ENCODE data around the gene C1orf35. TPM values are rescaled to one million over a fixed set of nuclear protein-coding genes. Genes with fewer than 3 reads are reported as not detected.

Gene C1orf35
- total and polyA plus RNA-seq, 2 of the 4 experiments (the other 2 are of a cell fraction) = 4.3 to 13.0 TPM

DNA sequence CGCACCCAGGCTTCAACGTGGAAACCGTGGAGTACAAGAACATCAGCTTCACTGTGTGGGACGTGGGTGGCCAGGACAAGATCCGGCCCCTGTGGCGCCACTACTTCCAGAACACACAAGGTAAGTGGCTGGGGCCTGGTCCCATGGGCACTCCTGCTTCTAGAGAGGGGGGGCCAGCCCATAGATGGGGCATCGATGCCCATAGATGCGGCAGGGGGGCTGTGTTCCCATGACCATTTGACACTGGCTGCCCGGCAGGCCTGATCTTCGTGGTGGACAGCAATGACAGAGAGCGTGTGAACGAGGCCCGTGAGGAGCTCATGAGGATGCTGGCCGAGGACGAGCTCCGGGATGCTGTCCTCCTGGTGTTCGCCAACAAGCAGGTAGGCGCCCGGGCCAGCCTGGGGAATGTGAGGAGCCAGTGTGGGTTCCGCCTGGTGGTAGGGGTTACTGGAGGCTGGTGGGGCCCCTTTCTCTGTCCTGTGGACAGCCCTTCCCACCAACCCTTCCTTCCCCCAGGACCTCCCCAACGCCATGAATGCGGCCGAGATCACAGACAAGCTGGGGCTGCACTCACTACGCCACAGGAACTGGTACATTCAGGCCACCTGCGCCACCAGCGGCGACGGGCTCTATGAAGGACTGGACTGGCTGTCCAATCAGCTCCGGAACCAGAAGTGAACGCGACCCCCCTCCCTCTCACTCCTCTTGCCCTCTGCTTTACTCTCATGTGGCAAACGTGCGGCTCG is 5.6 kb downstream of the C1orf35 start:
- ATAC-seq (ENCODE audit: low read depth) (no peak), DNase-seq (no peak)
- H3K23ac ChIP-seq (ENCODE audit: low read depth, low read length) = no peak overlapping the region
- H4K20me1 ChIP-seq (ENCODE audit: insufficient read depth, low read length) = peaks cover 94% of the 10 kb centered on the region
- no peak overlapping the region for H3K56ac ChIP-seq (ENCODE audit: extremely low read depth, insufficient read depth, low read length)
- H3K27ac ChIP-seq (ENCODE audit: insufficient read depth, low read length) = no peak overlapping the region
- no peak overlapping the region for H3K9ac ChIP-seq (ENCODE audit: low read depth, low read length)
- intact Hi-C loops (cut with micrococcal nuclease) (no loop called here), in situ Hi-C loops (cut with MboI; ENCODE audit: low sequenced_read_pairs) (no loop called here), dilution Hi-C loops (cut with HindIII; ENCODE audit: low sequenced_read_pairs, unreplicated experiment) (no loop called here)
- H3K4me2 ChIP-seq (ENCODE audit: low read depth, low read length) = no peak overlapping the region
- peaks cover 19% of the 10 kb centered on the region for H3K9me1 ChIP-seq (ENCODE audit: insufficient read depth, low read length)
- no peak overlapping the region for H3K18ac ChIP-seq (ENCODE audit: low read depth, low read length)
- no peak overlapping the region for H4K5ac ChIP-seq (ENCODE audit: low read depth, low read length)
- peaks cover 9% of the 10 kb centered on the region; the same call in 1 of the 2 replicates for H3K9me3 ChIP-seq (ENCODE audit: control insufficient read depth, insufficient read depth, low read length)
- no peak for TF ChIP-seq MAFK (IDR thresholded peaks at IDR 0.05; ENCODE audit: low read depth, low read length)
- no peak for TF ChIP-seq USF2 (IDR thresholded peaks at IDR 0.05; ENCODE audit: low read depth, low read length)
- no peak for TF ChIP-seq ELK1 (IDR thresholded peaks at IDR 0.05; ENCODE audit: borderline replicate concordance, low read depth, low read length)
- TF ChIP-seq POLR2A (IDR thresholded peaks at IDR 0.05; ENCODE audit: low read depth, low read length) = no peak
- TF ChIP-seq BHLHE40 (IDR thresholded peaks at IDR 0.05; ENCODE audit: low read depth, low read length) = no peak
- TF ChIP-seq, protein P1, sequence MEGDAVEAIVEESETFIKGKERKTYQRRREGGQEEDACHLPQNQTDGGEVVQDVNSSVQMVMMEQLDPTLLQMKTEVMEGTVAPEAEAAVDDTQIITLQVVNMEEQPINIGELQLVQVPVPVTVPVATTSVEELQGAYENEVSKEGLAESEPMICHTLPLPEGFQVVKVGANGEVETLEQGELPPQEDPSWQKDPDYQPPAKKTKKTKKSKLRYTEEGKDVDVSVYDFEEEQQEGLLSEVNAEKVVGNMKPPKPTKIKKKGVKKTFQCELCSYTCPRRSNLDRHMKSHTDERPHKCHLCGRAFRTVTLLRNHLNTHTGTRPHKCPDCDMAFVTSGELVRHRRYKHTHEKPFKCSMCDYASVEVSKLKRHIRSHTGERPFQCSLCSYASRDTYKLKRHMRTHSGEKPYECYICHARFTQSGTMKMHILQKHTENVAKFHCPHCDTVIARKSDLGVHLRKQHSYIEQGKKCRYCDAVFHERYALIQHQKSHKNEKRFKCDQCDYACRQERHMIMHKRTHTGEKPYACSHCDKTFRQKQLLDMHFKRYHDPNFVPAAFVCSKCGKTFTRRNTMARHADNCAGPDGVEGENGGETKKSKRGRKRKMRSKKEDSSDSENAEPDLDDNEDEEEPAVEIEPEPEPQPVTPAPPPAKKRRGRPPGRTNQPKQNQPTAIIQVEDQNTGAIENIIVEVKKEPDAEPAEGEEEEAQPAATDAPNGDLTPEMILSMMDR (conservative IDR thresholded peaks at IDR 0.05; ENCODE audit: low read depth, low read length) = no peak
- TF ChIP-seq MXI1 (IDR thresholded peaks at IDR 0.05; ENCODE audit: borderline replicate concordance, low read depth, low read length) = no peak
- TF ChIP-seq SMC3 (IDR thresholded peaks at IDR 0.05; ENCODE audit: low read depth, low read length) = no peak
- no peak for TF ChIP-seq RCOR1 (IDR thresholded peaks at IDR 0.05; ENCODE audit: insufficient replicate concordance, low read length)
- TF ChIP-seq RAD21 (IDR thresholded peaks at IDR 0.05; ENCODE audit: low read length) = no peak
- TF ChIP-seq CEBPB (IDR thresholded peaks at IDR 0.05; ENCODE audit: low read depth, low read length) = no peak
- no peak for TF ChIP-seq CHD1 (IDR thresholded peaks at IDR 0.05; ENCODE audit: low read depth, low read length)
- POLR2A ChIA-PET (ENCODE audit: unreplicated experiment) = no interaction called here
- CTCF ChIA-PET = no interaction called here
- H2BK5ac ChIP-seq (ENCODE audit: low read depth, low read length, poor library complexity, severe bottlenecking) = no peak overlapping the region
- no peaks in the 10 kb centered on the region for H3K27me3 ChIP-seq (ENCODE audit: control insufficient read depth, insufficient read depth, low read length)
- no peak overlapping the region for H3K14ac ChIP-seq (replicated peaks; ENCODE audit: low read depth, low read length)
- no peak overlapping the region for H2BK120ac ChIP-seq (ENCODE audit: low read depth, low read length)
- BruUV-seq (replicated peaks) = no TSS peak
- H3K4me1 ChIP-seq (ENCODE audit: control insufficient read depth, insufficient read depth, low read length) = 0 out of 2 replicates have a peak, but pooled peaks cover 5% of the 10 kb centered on the region
- no peak overlapping the region for H3K4ac ChIP-seq (ENCODE audit: low read depth, low read length)
- H2BK15ac ChIP-seq (ENCODE audit: low read depth, low read length) = no peak overlapping the region
- H3K4me3 ChIP-seq (ENCODE audit: insufficient read depth, low read depth, low read length) = no peak overlapping the region
- no peak overlapping the region for H2AK9ac ChIP-seq (replicated peaks; ENCODE audit: low read depth, low read length, poor library complexity)
- H3K36me3 ChIP-seq (ENCODE audit: control insufficient read depth, insufficient read depth, low read length) = peaks cover 57% of the 10 kb centered on the region
- no peak overlapping the region for H2BK20ac ChIP-seq (ENCODE audit: low read depth, low read length)
- H2AK5ac ChIP-seq (ENCODE audit: low read depth, low read length) = no peak overlapping the region
- H4K8ac ChIP-seq (ENCODE audit: low read depth in 2 of 2, low read length in 2 of 2) = no peak overlapping the region
- 98% methylated on average over 7 of the region's 34 CpGs; no CpG with 5 or more reads in 1 of the 2 experiments for WGBS, 2 experiments (ENCODE audit: extremely low coverage in 2 of 2, insufficient read length in 1 of 2)
- H2AFZ ChIP-seq (replicated peaks; ENCODE audit: low read length, poor library complexity) = peak overlapping the region; percentile 48
- H3K79me1 ChIP-seq (ENCODE audit: low read depth in 1 of 2, low read length in 2 of 2) = peaks cover 5 to 62% of the 10 kb centered on the region in 2 experiments; a peak in 3 of 4 replicates
- no peak overlapping the region for H4K91ac ChIP-seq (ENCODE audit: insufficient read depth, low read depth, low read length)

Data from IMR-90 (cell line).